ENCODE measurements around the gene GAD1. TPM values are rescaled to one million over a fixed set of nuclear protein-coding genes. Genes with fewer than 3 reads are reported as not detected.

Gene GAD1
- total RNA-seq, 1 donor from 2014 or later, result not detected

DNA sequence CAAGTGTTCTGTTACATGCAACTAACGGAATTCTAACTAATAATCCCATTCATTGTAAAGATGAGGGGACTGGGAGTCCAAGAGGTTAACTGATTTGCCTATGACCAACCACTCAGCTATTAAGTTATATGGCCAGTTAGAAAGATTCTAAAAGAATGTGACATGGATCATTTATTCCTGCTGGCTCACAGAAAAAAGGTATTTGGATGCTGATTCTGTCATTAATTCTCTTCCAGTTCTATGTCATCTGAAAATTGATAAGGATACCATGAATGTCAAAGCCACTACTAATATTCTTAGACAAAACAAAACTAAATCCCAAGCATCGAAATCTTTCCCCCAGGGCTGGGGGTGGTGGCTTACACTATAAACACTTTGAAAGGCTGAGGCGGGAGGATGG is 71.2 kb downstream of the GAD1 start:
- H3K36me3 ChIP-seq, result no peaks in the 10 kb centered on the region
- DNase-seq, result no peak
- H3K27ac ChIP-seq, result no peak overlapping the region
- no peaks in the 10 kb centered on the region for H3K4me1 ChIP-seq
- H3K9me3 ChIP-seq, result no peaks in the 10 kb centered on the region
- H3K27me3 ChIP-seq (ENCODE audit: low read depth), result no peaks in the 10 kb centered on the region
- TF ChIP-seq, protein P1, sequence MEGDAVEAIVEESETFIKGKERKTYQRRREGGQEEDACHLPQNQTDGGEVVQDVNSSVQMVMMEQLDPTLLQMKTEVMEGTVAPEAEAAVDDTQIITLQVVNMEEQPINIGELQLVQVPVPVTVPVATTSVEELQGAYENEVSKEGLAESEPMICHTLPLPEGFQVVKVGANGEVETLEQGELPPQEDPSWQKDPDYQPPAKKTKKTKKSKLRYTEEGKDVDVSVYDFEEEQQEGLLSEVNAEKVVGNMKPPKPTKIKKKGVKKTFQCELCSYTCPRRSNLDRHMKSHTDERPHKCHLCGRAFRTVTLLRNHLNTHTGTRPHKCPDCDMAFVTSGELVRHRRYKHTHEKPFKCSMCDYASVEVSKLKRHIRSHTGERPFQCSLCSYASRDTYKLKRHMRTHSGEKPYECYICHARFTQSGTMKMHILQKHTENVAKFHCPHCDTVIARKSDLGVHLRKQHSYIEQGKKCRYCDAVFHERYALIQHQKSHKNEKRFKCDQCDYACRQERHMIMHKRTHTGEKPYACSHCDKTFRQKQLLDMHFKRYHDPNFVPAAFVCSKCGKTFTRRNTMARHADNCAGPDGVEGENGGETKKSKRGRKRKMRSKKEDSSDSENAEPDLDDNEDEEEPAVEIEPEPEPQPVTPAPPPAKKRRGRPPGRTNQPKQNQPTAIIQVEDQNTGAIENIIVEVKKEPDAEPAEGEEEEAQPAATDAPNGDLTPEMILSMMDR (IDR thresholded peaks at IDR 0.05), result no peak
- ATAC-seq, result no peak
- intact Hi-C loops (cut with DNase I), result no loop called here
- no peak overlapping the region for H3K4me3 ChIP-seq

DNA sequence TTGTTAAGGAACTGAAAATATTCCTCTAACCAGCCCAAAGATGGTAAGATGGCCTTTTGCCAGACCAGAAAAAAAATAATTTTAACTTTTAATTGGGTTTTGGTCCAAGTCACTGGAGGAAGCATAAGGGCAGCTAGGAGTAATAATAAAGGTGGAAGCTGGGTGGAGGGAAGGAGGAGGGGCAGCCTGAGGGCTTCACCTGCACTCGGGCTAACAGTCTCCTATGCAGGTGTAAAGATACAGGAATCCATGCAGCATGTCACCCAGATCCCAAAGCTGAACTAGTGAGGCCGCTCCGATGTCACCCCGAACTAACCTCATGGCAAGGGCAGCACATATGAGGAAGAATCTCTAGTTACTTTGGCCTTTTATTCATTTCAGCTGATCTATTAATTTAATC is 75.2 kb downstream of the GAD1 start:
- Histone ChIP-seq H3K4me3 (no peak overlapping the region), H3K27ac (no peak overlapping the region), H3K27me3 (ENCODE audit: low read depth) (no peaks in the 10 kb centered on the region), H3K4me1 (no peaks in the 10 kb centered on the region), H3K36me3 (no peaks in the 10 kb centered on the region), H3K9me3 (no peaks in the 10 kb centered on the region)
- intact Hi-C loops (cut with DNase I), result no loop called here
- TF ChIP-seq, protein P1 (IDR thresholded peaks at IDR 0.05), result no peak
- ATAC-seq (no peak), DNase-seq (no peak)

DNA sequence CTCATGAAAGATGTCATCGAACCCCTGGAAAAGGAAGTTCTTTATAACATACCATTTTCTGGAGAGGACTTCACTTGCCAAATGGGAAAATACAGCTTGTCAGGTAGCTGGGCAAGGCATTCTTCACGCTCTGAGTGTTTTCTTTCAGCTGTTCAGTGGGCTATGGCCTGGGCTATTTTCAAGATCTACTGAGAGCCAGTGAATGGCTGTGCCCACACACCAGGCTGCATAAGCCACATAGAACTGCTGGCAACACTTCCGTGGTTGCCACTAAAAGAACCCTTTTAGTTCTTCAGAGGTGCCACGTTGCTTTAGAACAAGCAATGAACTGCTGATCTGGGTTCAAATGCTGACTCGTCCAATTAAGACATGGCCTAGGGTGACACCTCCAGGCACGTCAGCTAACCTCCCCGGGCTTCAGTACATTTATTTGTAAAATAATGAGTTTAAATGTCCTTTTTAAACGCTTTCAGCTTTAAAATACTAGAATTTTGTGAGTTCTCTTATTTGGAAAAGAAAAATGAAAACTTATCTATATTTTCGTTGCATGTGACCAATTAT is 75.8 kb downstream of the GAD1 start:
- ATAC-seq, result no peak
- no peaks in the 10 kb centered on the region for H3K36me3 ChIP-seq
- TF ChIP-seq, protein P1 (IDR thresholded peaks at IDR 0.05), result no peak
- H3K27ac ChIP-seq, result no peak overlapping the region
- intact Hi-C loops (cut with DNase I), result no loop called here
- H3K27me3 ChIP-seq (ENCODE audit: low read depth), result no peaks in the 10 kb centered on the region
- DNase-seq, result no peak
- H3K9me3 ChIP-seq, result no peaks in the 10 kb centered on the region
- no peak overlapping the region for H3K4me3 ChIP-seq
- no peaks in the 10 kb centered on the region for H3K4me1 ChIP-seq

DNA sequence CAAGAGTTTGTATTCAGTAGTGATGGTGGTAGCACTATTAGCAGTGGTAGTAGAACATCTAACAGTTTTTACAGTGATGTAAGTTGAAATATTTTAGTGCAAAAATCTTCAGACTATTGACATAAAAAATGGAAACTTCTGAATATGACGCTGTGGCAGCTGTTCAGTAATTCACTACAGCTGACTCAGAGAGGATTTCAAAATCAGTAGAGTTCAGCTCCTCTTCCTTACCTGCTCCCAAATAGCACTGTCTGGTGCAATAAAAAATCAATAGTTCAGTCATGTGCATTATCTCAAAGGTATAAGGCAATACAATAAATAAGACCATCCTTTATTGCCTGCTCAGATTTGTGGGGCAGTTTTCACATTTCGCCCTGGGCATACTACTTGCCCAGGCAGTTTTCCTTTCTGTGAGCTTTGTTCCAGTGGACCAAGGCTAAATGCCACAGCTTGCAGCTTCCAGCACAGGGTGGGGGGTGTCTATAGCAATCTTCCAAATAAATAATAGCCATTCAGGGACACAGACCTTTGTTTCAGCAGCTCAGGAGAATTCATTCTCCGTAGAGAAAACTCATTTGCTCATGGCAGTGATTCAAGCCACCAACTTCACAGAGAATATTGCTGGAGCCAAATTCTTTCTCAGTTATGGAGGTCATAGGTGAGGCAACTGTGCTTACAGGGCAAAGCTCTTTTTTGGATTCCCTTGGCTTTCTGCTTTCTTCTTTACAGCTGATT is 78.5 kb downstream of the GAD1 start:
- no peaks in the 10 kb centered on the region for H3K27me3 ChIP-seq (ENCODE audit: low read depth)
- no peak for ATAC-seq
- TF ChIP-seq, protein P1 (IDR thresholded peaks at IDR 0.05), result no peak
- H3K4me1 ChIP-seq, result no peaks in the 10 kb centered on the region
- H3K9me3 ChIP-seq, result no peaks in the 10 kb centered on the region
- H3K4me3 ChIP-seq, result no peak overlapping the region
- DNase-seq, result no peak
- no peaks in the 10 kb centered on the region for H3K36me3 ChIP-seq
- H3K27ac ChIP-seq, result no peak overlapping the region
- intact Hi-C loops (cut with DNase I), result no loop called here

DNA sequence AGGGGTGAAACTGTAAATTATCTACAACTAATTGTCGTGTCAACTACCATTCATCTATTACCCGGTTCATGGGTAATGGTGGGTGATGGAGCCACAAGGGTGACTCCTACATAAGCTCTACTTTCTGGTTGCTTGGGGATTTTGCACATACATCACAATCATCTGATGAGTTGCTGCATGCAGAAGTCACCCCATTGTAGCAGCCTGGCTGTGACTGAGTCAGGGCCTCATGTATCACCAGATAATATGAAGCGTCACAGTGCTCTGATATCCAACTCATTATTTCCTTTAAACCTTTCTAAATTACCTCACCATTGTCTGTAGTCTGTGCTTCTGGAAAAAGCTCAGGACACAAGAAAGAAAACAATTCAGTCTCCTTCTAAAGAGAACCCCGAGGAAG is 79.9 kb downstream of the GAD1 start:
- H3K4me3 ChIP-seq, result no peak overlapping the region
- H3K36me3 ChIP-seq, result no peaks in the 10 kb centered on the region
- H3K27ac ChIP-seq, result no peak overlapping the region
- no peaks in the 10 kb centered on the region for H3K9me3 ChIP-seq
- intact Hi-C loops (cut with DNase I), result no loop called here
- no peak for DNase-seq
- H3K27me3 ChIP-seq (ENCODE audit: low read depth), result no peaks in the 10 kb centered on the region
- no peaks in the 10 kb centered on the region for H3K4me1 ChIP-seq
- TF ChIP-seq, protein P1 (IDR thresholded peaks at IDR 0.05), result no peak
- ATAC-seq, result no peak
